Measurements from ENCODE around the gene GALNT17.
"Not testable (repeated sequence)": the region's sequence is repeated elsewhere in the genome, so short reads cannot be mapped to it uniquely, and the experiment has no call there.

GALNT17 gene

DNA sequence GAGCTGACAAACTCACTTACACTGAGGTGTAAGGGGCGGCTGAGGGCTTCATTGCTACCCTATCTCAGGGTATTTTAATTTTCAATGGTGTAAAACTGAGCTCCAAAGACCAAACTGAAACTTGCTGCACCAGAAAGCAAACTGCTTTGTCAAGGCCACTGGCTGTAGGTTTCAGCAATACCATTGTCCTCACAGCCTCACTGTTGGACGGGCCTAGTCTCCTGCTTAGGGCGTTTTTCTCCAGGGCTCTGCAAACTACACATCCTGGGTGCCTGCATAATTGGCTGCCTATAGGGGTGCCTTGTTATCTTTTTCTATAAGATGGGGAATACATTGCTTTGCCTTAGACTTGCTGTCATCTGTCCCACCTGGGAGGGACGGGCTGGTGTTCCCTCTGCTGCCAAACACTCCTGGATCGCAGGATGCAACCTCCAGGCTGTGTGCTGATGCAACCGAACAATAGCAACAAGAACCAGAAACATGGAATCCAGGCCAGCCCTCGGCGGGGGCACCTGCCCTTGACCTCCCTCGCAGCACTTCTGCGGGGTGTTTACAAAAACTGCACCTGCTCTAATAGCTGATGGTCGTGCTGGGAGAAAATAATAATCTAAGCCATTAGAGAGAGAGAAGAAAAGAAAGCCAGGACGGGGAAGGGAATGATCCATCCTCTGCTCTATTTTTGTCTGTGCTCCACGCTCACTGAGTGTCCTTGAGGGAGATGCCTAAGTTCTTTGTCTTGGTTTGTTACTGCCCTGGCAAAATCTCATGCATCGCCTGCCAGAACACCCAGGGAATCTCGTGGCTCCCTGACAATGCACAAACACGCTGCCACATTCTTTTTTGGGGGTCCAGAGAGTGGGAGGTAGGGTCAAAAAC lies 104.5 kb downstream of the GALNT17 start:
- DNase-seq (ENCODE audit: low read depth) = no peak

DNA sequence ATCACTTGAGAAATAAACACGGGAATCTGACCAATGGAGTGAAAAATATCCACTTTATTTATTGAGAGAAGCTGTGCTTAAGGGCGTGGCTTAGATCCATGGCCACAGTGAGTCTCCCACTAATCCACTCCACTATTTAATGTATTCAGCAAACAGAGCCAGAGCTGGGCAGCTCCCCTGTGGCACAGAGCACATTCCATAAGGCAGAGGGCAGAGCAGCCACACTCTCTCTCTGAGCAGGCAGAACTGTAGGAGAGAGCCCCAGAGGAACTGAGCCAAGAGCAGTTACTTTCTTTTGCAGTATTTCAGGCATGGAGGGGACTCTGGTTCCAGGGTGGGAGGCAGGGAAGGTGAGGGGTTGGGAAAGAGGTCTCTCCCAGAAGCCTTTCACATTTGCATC lies 106.0 kb downstream of the GALNT17 start:
- no peak for DNase-seq (ENCODE audit: low read depth)

DNA sequence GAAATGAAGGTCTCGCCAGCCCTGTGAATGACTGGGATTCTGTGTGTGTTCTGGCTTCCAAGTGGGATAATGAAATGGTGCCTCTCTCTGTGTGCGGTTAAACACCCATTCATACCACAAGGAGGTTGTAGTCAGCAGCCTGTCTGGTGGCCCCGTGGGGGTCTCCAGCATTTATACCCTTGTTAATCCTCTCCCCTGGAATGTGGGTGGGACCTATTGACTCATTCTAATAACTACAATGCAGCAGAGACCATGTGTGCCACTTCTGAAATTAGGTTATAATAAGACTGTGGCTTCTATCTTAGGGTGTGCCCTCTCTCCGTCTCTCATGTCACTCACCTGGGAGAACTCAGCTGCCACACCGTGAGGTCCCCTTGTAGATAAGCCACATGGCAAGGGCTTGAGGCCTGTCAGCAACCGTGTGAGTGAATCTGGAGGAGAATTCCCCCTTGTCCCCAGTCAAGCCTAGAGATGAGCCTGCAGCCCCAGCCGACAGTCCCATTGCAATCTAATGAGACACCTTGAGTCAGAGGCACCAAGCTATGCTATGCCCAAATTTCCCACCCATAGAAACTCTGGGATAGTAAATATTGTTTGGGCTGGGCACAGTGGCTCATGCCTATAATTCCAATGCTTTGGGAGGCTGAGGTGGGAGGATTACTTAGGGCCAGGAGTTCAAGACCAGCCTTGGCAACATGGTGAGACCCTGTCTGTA lies 106.8 kb downstream of the GALNT17 start:
- DNase-seq (ENCODE audit: low read depth) = no peak

DNA sequence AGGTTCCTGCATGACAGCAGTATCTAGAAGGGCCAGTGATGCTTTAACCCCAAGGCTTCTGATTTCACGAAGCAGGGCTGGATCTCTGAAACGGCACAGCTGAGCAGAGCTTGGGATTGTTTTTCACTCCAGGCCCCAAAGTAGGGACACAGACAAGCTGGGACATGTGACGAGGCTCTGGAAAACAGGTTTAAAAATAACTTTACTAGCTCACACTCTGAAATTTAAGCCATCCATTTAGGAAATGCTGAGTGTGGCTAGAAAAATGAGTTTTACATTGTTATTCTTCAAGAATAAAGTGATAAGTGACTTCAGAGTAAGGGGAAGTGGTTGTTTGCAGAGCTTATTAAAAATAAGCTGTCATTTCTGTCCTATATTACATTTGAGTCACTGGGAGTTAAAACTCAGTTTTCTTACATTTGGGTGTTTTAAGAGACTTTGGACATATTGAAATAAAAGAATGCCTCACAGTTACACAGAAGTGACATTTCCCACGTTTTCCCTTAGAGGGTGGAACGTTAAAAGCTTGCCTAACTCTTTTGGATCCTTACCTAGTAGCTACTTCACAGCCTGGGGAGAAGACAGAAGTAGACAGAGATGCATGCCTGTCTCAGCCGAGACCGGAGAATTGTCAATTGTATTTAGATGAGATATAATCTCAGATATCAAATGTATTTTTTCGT lies 107.8 kb downstream of the GALNT17 start:
- no peak for DNase-seq (ENCODE audit: low read depth)

DNA sequence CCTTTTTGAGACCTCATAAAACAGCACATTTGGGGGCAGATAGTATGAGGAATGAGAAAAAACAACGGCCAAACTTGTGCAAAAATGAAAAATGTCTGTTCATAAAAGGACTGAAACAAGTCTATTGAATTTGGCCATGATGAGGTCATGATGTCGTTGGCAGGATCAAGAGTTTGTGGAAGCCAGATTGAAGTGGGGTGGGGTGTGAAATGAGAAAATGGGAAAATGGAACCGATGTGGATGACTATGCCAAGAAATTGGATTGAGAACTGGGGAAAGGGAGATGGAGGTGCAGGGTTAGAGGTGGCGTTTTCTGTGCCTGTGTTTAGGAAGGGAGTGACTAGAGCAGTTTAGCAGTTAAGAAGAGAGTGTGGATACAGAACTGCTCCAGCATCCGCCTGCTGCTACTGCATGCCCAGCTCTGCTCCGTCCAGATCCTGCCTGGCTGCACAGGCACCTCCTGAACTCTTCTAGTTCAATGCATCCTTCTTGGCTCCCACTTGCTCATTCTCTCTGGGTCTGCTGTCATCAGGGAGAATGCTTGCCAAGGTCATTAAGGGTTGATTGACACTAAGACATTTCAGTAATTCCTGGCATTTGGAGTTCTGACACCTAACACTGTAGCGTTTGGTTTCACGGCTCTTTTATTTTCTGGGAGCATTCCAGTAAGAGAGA lies 111.9 kb downstream of the GALNT17 start:
- DNase-seq (ENCODE audit: low read depth) = no peak

DNA sequence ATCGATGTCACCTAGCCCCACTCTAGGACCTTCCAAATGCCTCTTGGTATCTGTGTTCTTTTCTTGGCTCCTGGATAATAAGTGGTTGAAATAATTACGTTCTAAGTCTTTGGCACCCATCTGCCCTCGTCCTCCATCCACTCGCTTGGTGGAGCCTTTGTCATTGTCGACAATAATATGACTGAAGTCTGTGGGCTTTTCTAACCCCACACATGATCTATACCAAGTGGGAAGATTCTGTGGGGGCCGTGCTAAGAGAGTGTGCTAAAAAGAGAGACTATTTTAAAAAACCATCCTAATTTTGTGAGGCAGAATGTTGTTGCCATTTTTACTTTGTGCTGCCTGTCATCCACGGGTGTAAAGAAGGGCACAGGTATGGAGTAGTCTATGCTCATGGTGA lies 113.1 kb downstream of the GALNT17 start:
- DNase-seq (ENCODE audit: low read depth) = no peak

DNA sequence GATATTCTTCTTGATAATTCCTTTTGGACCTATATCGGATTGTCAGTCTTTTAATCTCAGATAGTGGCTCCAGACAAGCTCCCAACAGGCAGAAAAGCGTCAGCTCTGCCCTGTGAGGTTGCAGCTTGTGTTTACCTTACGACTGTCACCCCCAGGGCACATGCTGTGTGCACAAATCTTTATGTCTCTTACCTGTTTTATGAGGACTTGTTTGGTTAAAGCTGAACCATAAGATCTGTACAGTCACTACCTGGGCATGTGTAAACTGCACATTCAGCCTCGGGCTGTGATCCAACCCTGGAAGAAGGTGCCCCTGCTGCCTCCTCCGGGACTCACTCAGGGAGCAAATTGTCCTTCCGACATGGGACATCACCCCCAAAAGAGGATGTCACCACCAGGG lies 119.8 kb downstream of the GALNT17 start:
- no peak for DNase-seq (ENCODE audit: low read depth)

DNA sequence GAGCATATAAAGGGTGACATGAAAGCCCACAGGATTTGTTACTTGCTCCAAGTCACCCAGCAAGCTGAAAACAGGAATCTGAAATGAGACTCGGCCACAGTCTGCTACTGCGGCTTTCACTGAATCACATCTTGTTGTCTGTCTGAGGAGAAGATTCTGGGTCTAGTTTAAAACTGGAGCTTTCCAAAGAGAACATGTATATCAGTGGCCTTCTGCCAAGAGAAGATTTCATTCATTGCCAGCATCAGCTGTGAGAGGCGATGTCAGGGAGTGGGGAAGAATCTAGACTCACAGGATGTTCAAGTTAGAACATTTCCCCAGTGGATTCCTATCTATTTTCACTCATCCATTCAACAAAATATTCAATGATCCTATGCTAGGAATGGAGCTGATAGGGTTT lies 122.8 kb downstream of the GALNT17 start:
- no peak for DNase-seq (ENCODE audit: low read depth)

DNA sequence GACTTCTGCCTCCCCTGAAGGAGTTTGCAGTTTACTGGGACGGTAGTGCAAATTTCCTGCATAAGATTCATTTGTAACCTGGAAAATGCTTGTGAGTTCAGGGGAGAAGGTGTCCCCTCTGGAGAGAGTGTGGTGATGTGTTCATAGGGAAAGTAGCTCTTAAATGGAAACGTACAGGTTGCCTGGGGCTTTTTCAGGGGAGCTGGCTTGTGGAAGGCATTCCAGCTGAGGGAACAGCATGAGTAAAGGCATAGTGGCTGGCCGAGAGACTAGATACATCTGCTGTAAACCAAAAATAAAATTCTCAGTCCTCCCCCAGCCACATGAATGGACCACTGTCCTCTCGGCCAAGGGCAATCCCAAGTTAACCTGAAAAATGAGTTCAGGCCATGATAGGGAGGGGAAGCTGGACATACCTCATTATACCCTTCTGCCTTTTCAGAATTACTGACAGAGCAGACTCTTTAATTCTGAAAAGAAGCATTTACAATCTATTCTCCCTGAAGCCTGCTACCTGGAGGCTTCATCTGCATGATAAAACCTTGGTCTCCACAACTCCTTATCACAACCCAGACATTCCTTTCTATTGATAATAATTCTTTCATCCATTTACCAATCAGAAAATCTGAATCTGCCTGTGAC lies 123.7 kb downstream of the GALNT17 start:
- no peak for DNase-seq (ENCODE audit: low read depth)

DNA sequence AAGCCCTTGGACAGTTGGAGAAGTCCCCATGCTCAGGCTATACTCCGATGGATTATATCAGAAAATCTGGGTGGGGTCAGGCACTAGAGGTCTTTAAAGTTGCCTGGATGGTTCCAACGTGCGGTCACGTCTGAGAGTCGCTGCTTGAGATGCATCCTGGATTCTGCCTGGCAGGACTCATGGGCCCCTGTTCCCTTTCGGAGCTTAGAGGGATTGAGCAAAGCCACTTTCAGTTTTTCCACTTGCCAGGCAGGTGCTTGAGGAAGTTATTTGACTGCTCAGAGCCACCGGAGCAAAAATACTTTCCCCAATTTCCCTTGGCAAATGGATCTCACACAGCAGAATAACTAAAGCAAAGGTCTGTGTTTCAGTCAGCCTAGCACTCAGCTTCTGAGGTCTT lies 129.1 kb downstream of the GALNT17 start:
- no peak for DNase-seq (ENCODE audit: low read depth)

DNA sequence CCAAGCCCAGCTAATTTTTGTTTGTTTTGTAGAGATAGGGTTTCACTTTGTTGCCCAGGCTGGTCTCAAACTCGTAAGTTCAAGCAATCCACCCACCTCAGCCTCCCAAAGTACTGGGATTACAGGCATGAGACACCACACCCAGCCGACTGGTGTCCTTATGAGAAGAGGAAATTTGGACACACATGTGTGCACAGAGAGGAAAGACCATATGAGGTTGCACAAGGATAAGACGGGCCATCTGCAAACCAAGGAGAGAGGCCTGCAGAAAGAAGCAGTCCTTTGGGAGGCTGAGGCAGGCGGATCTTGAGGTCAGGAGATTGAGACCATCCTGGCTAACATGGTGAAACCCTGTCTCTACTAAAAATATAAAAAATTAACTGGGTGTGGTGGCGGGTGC lies 130.9 kb downstream of the GALNT17 start:
- DNase-seq (ENCODE audit: low read depth) = not testable (repeated sequence)

DNA sequence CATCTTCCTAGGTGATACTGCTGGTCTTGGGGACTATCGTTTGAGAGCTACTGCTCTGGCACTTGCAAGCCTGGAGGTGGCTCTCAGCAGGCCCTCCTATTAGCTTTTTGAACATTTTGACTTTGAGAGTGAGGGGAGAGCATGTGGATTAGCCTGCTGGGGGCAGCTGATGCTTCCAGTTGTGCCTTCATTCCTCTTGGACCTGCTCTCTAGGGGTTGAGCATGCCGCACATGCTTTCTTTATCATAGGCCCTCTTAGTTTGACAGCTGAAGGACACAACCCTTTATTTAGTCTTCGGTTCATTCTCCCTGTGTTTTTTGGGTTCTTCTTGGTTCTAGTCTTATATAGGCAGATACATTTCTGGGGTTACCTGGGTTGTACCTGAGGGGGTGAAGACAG lies 132.1 kb downstream of the GALNT17 start:
- no peak for DNase-seq (ENCODE audit: low read depth)

DNA sequence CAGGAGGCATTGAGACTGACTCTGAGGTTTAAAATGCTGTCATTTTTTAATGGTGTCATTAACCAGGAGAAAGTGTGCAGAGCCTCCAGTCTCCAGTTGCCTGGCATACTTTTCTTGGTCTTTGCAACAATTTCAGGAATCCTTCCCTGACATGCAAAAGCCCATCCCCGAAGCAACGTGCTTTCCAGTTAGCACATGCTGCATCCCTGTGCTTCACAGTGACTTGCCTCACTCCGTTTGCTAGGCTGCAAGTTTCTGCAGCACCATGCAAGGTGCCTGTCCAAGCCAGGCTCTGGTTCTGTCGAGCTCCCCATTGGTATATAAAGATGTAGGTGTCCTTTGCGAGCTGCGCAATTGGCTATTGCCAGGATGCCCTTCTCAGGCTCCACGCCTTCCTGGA lies 135.0 kb downstream of the GALNT17 start:
- no peak for DNase-seq (ENCODE audit: low read depth)

DNA sequence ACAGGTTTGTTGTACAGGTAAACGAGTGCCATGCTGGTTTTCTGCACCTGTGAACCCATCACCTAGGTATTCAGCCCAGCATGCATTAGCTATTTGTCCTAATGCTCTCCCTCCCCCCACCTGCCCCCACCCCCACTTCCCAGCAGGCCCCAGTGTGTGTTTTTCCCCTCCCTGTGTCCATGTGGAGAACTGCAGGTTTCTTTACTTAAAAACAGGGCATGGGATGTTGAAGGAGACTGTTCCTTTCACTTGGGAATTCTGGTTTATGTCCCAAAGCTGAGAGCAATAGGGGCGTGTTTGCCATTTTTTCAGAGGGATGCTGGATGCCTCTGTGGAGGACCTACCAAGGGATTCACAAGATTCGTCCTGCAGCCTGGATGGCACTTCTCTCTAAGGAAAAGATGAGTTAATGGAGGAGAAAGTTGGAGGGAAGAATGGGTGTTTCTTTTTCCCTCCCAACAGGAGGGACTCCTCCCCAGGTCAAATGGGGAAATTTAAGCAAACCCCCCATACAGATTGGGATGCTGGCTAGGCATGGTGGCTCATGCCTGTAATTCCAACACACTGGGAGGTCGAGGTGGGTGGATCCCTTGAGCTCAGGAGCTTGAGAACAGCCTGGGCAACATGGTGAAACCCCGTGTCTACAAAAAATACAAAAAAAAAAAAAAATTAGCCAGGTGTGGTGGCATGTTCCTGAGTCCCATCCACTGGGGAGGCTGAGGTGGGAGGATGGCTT lies 136.0 kb downstream of the GALNT17 start:
- no peak for DNase-seq (ENCODE audit: low read depth)

DNA sequence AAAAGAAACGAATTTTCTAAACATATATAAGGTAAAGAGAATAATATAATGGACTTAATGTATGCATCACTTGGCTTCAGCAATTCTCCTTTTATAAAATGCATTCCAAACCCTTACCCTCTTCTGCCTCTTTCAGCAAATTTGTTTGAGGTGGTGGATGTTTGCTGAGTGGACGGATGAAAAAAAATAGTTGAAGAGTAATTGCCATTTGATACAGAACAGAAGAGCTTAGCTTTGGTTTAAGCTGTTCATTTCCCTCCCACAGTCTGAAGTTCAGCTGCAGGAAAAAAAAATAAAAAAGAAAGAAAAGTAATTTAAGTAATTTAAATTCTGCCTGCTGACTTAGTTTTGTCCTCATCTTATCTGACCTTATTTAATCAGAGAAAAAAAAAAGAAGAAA lies 138.6 kb downstream of the GALNT17 start:
- no peak for DNase-seq (ENCODE audit: low read depth)

DNA sequence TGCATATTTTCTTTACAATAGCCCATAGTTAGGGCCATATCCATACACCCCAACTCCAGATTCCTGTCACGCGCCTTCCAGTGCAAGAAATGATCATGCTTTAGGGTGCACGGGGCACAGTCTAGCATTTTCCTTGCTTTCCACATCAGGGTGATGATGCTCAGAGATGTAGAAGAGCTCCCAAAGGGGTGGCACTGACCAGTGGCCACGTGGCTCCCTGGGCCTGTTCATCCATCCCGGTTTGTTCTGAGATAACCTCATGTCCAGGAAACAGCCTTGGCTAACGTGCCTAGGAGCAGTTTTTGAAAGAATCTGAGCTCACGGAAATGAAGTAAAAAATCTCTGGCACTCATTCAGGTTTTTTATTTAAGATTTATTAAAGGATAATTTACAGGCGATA lies 139.3 kb downstream of the GALNT17 start:
- DNase-seq (ENCODE audit: low read depth) = no peak

DNA sequence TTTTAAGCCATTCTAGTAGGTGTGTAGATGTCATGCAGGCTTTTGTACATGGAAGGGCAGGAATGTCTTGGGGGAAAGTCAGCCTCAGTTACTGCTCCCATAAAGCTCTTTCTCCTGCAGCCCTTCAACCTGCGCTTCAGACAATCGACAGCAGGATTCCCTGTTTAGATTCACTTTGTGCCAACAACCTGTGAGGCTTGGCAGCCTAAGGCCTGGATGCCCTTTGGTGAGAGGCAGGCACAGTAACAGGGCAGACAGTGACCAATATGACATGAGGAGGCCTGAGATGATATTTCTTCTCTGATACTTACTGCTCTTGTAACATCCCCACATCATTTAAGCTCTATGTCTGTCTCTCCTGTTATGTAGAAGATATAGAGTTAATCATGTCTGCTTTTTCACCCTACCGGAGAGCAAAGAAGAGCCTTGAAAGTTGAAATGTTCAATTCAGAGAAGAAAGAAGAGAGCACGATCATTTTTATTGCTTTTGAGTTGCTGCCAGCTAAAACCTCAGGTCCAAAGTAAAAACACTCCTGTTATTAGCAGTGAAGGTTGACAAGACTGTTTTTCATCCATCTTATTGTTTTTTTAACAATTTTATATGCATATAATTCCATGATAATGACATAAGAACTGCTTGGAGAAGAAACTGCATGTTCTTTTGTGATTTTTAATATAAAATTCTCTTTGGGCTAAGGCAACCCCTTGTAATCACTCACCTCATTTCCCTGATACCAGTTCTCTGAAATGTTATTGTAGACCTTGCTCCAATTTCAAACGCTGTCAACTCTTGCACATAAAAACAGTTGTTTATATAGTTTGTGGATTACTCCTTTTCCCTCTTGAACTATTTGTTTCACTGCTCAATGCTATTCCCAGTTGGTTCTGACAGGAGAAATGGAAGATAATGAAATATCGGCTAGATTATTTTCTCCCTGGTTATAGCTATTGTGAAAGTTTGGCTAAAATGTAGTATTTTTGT lies 140.9 kb downstream of the GALNT17 start:
- no peak for DNase-seq (ENCODE audit: low read depth)

DNA sequence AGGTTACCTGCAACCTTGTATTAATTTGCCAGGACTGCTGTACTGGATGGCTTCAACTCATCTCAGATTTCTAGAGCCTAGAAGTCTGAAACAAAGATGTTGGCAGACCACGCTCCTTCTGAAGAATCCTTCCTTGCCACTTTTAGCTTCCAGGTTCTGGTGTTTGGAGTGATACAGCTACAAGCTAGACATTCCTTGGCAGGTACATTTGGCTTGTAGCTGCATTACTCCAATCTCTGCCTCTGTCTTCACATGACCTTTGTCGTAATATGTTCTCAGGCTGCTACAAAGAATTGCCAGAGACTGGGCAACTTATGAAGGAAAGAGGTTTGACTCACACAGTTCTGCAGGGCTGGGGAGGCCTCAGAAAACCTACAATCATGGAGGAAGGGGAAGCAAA lies 146.3 kb downstream of the GALNT17 start:
- DNase-seq (ENCODE audit: low read depth) = no peak

DNA sequence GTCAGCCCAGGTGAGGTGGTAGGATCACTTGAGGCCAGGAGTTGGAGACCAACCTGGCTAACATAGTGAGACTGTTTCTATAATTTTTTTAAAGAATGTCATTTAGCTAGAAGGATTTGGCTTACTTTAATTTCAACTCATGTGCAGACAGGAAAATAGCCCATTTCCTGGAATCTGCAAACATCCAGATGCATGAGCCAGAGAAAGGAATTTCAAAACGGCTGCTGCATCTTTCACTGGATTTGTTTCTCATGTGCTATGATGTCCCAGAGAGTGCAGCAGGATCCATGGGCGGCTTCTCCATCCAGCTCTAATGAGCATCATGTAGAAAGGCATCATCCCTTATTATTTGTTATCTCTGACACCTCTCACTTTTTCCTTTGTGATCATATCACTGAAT lies 149.3 kb downstream of the GALNT17 start:
- no peak for DNase-seq (ENCODE audit: low read depth)

DNA sequence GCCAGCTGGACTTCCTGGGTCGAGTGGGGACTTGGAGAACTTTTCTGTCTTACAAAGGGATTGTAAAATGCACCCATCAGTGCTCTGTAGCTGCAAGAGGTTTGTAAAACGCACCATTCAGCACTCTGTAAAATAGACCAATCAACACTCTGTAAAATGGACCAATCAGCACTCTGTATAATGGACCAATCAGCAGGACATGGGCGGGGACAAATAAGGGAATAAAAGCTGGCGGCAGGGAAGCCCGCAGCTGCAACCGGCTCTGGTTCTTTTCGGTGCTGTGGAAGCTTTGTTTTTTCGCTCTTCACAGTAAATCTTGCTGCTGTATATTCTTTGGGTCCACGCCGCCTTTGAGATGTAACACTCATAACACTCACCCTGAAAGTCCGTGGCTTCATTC lies 151.9 kb downstream of the GALNT17 start:
- no peak for DNase-seq (ENCODE audit: low read depth)
